ENCODE data around the gene MTREX.

MTREX gene

DNA sequence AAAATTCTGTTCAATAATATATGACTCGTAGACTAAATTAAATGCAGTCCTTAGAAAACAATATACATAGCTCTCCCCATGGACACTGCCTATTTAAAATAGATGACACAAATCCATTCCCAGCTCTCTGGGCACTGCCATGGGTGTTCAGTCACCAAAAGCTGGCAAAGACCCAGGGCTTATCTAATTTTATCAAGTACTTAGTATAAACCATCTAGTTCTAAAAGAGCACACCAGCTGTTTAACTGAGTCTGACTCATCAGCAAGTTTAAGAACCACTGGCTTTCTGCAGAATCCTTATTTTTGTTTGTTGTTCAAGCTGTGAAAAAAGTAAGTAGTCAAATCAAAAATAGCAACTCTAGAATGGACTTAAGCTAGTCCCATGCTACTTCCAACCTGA is 119.4 kb downstream of the MTREX start:
- no peak for DNase-seq (ENCODE audit: low read depth in 4 of 4, low spot score in 1 of 4)

GRCh38 chr5:55429221-55429612 is 121.4 kb downstream of the MTREX start:
- no peak for DNase-seq (ENCODE audit: low read depth in 4 of 4, low spot score in 1 of 4)

GRCh38 chr5:55429613-55430253 is 121.9 kb downstream of the MTREX start:
- no peak for DNase-seq (ENCODE audit: low read depth in 4 of 4, low spot score in 1 of 4)

GRCh38 chr5:55432549-55432948 is 124.8 kb downstream of the MTREX start:
- no peak for DNase-seq (ENCODE audit: low read depth in 4 of 4, low spot score in 1 of 4)

GRCh38 chr5:55437452-55437851 is 129.7 kb downstream of the MTREX start:
- no peak for DNase-seq (ENCODE audit: low read depth in 4 of 4, low spot score in 1 of 4)

DNA sequence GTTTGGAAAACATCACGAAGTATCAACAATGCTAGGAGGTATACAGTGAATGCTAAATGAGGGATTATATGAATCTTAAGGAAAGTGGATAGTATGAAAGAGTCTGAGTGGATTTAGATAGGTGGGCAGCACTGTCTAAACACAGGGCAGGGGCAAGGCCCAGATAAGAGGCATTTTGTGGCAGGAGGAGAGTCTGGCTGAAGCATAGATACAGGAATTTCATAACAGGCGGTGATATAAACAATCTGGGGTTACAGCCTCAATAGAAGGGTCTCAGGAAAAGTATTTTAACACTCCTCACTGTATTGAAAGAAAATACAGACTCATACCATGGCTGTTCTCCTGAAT is 130.0 kb downstream of the MTREX start:
- no peak for DNase-seq (ENCODE audit: low read depth in 4 of 4, low spot score in 1 of 4)

DNA sequence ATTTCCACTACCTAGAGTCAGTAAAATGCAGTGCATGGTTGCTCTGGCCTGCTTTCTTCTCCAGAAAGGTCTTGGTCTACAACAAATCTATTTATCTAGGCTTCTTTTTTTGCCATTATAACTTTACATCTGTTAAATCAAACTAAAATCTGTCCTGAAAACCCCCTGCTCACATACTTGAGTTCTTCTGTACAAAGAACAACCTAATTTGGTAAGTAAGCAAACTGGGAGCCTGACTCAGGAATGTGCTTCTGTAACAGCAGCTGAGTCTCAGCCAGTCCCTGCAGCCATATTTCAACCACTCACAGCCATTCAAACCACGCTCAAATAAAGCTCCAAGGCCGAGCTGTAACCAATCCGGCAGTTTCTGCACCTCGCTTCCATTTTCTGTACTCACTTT is 131.2 kb downstream of the MTREX start:
- no peak for DNase-seq (ENCODE audit: low read depth in 4 of 4, low spot score in 1 of 4)

GRCh38 chr5:55440188-55440646 is 132.4 kb downstream of the MTREX start:
- peak in 1 of 4 experiments; percentile 13 for DNase-seq (ENCODE audit: low read depth in 4 of 4, low spot score in 1 of 4)

- no peak for DNase-seq (ENCODE audit: low read depth in 4 of 4, low spot score in 1 of 4)
Measured at GRCh38 chr5:55441107-55441771, 133.4 kb downstream of the MTREX start.

DNA sequence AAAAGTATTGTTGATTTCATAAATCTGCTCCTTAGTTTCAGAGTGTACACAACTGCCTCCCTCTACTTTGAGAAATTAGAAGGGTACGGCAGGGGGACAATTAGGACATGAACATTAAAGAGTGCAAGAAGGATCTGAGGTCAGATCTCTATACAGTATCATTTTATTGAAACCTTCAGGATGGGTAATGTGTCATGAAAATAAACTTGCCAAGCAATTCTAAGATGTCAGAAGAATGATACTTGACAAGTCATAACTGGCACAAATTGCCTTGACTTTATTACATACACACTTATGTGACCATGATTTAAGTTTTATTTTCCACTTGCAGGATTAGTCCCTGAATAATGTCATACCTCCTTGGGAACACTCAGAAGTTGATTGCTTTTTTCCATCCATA is 134.2 kb downstream of the MTREX start:
- no peak for DNase-seq (ENCODE audit: low read depth in 4 of 4, low spot score in 1 of 4)

DNA sequence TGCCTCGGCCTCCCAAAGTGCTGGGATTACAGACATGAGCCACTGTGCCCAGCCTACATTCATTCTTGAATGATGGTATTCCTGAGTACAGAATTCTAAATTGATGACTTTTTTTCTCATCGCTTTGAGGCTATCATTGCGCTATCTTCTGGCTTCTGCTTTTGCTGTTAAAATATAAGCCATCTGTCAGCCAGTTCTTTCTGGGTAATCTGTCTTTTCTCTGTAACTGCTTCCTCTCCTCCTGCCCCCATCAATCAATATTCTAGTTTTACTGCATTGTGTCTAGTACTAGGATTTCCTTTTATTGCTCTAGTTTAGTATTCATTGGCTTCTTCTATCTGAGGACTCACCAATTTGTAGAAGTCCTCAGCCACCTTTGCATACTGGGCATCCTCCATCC is 138.0 kb downstream of the MTREX start:
- DNase-seq (ENCODE audit: low read depth in 4 of 4, low spot score in 1 of 4) = no peak

DNA sequence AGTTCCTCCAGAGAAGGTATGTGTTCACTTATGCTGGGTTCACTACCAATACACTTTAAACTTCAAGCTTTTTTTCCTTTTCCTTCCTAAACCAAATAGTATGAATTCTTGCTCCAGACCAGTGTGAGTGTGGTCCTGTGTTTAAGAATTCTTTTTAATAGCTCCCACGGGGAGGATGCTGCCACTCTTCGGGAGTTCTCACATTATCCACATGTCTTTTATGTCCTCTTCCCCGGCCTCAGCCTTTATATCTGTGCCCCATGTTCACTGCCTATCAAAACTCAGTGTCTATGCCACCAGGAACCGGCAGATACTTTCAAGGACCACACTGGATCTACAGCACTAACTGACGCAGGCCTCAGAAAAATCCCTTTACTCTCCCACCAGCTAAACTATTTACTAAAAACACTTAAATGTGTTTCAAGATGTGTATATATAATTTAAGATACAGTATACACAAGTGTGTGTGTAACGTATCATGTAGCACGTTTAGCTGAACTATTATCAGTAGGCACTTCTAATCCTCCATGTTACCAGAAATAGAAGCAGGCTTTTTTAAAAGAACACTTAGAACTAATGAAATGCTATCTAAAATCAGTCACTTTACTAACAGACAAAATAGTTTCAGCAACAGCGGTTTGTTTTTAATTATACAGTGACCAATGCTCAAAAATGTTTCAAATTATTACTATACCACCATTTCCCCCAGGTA is 139.0 kb downstream of the MTREX start:
- DNase-seq (ENCODE audit: low read depth in 4 of 4, low spot score in 1 of 4) = no peak

DNA sequence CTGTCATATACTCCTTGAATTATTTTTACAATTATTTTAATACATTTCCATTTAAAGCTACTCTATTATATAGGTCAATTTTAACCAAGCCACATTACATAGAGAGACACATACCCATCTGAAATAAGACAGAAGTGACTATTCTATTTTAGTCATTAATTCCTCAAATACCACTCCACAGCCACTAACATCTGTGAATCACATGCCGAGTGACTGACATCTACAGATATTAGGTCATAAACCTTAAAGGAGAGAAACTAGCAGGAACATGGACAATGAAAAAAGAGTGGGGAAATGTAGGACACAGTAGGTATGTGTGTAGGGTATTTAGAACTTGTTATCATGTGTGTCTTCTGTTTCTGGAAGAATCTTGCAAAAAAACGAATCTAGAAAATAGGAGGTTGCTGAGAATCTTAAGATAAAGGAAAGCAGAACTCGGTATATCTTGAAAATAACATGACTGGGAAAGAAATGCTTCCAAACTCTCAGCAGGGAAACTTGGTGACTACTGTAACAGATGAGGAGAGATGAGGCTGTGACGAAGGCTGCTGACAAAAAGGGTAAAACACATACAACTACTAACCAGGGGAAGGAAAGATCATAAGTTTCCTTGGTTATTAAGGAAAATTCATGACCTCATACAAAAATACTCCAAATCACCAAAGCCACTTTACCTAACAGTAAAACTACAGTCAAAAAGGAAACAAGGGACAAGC is 142.4 kb downstream of the MTREX start:
- DNase-seq (ENCODE audit: low read depth in 4 of 4, low spot score in 1 of 4) = no peak

DNA sequence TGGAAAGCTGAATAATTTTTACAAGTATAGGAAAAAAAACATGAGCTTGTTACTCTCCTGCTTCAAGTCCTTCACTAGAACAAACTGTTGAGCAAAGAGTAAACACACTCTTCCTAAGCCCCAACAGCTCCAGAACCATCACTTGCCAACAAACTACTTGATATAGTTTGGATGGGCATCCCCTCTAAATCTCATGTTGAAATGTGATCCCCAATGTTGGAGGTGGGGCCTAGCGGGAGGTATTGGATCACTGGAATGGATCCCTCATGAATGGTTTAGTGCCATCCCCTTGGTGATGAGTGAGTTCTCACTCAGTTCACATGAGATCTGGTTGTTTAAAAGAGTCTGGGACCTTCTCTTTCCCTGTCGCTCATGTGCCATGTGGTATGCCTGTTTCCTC is 144.2 kb downstream of the MTREX start:
- no peak for DNase-seq (ENCODE audit: low read depth in 4 of 4, low spot score in 1 of 4)

- no peak for DNase-seq (ENCODE audit: low read depth in 4 of 4, low spot score in 1 of 4)
Measured at GRCh38 chr5:55453211-55453610, 145.4 kb downstream of the MTREX start.

DNA sequence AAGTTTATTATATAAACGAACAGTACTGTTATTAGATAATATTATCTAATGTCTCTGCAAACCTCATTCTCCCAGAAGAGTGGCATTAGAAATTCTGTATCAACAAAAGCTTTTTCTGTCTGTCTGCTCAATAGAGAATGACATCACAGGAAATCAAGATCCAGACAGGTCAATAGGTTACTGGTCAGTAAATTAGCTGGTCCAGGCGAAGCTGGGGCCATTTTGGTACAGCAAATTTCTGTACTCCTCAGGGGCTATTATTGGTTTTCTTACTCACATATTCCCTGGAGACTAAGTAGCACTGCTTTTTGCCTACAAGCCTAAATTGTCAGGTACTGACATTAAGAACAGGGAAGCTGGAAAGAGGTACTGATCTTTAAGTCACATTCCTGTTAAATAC is 146.5 kb downstream of the MTREX start:
- DNase-seq (ENCODE audit: low read depth in 4 of 4, low spot score in 1 of 4) = no peak

DNA sequence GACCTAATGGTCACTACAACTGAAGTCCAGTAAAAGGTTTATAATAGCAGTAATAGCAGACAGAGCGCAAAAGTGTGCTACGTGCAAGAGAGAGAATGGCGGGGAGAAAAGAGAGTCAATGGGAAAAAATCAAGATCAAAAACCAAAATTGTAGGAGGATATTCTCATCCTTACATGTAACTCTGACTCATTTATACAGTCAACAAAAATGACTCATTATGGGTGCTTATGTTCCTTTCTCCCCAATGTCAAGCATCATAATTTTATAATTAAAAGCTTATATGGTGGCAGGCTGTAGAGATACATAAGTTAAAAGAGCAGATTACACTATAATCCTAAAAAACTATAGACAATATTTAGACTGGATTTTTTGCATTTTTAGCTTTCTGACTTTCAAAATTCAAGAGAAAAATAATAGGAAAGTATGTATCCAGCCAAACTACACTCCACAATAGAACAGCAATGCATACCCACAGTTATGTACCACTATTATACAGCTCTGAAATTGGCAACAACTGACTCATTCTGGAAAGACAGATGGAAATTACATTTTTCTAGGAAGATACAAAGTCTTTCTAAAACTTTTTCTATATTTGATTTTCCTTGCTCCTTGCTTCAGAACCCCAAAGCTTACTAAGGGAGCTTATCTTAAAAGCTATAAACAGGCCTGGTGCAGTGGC is 148.6 kb downstream of the MTREX start:
- no peak for DNase-seq (ENCODE audit: low read depth in 4 of 4, low spot score in 1 of 4)

DNA sequence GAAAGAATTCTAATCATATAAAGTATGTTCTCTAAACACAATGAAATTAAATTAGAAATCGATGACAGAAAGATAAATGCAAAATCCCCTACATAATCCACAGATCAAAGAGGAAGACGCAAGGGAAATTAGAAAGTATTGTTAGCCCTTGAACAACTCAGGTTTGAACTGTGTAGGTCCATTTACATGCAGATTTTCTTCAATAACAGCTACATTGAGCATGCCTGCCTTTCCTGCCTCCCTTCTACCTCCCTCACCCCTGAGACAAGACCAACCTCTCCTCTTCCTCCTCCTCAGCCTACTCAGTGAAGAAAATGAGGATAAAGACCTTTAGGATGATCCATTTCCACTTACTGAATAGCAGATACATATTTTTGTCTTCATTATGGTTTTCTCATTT is 151.8 kb downstream of the MTREX start:
- DNase-seq (ENCODE audit: low read depth in 4 of 4, low spot score in 1 of 4) = no peak

DNA sequence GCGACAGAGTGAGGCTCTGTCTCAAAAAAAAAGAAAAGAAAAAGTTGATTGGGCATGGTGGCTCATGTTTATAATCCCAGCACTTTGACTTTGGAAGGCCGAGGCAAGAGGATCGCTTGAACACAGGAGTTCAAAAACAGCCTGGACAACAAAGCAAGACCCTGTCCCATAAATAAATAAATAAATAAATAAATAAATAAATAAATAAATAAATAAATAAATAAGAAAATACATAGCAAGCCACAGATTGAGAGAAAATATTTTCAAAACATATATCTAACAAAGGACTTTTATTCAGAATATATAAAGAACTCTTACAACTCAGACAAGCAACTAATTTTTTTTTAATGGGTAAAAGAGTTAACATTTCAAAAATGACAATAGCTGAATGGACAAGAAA is 155.8 kb downstream of the MTREX start:
- DNase-seq (ENCODE audit: low read depth in 4 of 4, low spot score in 1 of 4) = no peak

DNA sequence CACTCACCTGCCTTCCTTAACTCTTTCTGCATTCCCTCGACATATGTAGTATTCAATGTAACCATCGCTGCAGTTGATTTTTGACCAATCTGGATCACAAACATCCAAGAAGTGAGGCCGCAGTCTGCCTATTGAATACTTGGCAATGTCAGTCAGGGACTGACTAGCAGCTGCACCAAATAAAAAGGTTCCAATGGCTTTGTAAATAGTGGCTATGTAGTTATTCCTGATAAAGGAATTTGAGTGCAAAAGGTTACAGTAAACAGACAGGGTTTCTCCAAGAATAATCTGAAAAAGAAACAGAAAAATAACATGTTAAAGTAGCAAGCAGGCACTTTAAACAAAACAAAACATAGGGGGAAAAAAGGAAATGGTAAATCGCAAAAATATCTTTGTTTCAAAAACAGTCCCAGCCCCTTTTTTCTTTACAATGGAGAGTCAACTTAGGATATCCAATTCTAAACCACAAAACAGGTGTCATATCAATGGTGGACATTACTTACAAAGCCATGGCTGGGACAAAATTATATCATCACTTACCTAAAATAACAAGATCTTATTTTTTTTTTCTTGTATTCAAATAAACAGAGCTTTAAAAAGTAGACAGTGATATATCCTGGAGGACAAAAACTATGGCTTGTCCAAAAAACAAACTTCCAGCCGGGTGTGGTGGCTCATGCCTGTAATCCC is 160.2 kb downstream of the MTREX start:
- no peak for DNase-seq (ENCODE audit: low read depth in 4 of 4, low spot score in 1 of 4)

- no peak for DNase-seq (ENCODE audit: low read depth in 4 of 4, low spot score in 1 of 4)
Measured at GRCh38 chr5:55469839-55470238, 162.1 kb downstream of the MTREX start.

Data from stimulated activated CD4-positive, alpha-beta T cell treated with anti-CD3 and anti-CD28 coated beads, Interleukin-1b, Interleukin-23, amount 100 ng/mL, for 24 hours (primary cell).